Inflammatory macrophage treated with lipopolysaccharide for 4 hours (primary cell): Measurements from ENCODE around the gene CCDC138.

Experiments used
- DNase-seq: peaks from one replicate; pipeline ENCODE4 v3.0.0-alpha.2; 2020

CCDC138 gene

GRCh38 chr2:108920686-108921085, 134.1 kb downstream of the CCDC138 start:
- no peak for DNase-seq

- DNase-seq = no peak
Observed at GRCh38 chr2:108921096-108922030, 134.8 kb downstream of the CCDC138 start.

GRCh38 chr2:108922141-108922915, 135.8 kb downstream of the CCDC138 start:
- no peak for DNase-seq

GRCh38 chr2:108923019-108923700, 136.6 kb downstream of the CCDC138 start:
- no peak for DNase-seq

GRCh38 chr2:108923736-108924579, 137.4 kb downstream of the CCDC138 start:
- DNase-seq = no peak

- no peak for DNase-seq
Observed at GRCh38 chr2:108924580-108925251, 138.1 kb downstream of the CCDC138 start.

GRCh38 chr2:108925286-108925685, 138.7 kb downstream of the CCDC138 start:
- no peak for DNase-seq

GRCh38 chr2:108925735-108926134, 139.2 kb downstream of the CCDC138 start:
- DNase-seq = no peak
